ENCODE data around the gene FAM184B.

GRCh38 chr4:17681281-17682221, 99.9 kb downstream of the FAM184B start:
- TF ChIP-seq CTCF (IDR thresholded peaks at IDR 0.05) (no peak), POLR2A (IDR thresholded peaks at IDR 0.05) (no peak)
